Measurements from ENCODE around the gene SCGB1C2. TPM values are rescaled to one million over a fixed set of nuclear protein-coding genes. Genes with fewer than 3 reads are reported as not detected.

The SCGB1C2 gene
- total RNA-seq (2022; extraction: Qiagen RNA extraction), result not detected in 5 replicates

DNA sequence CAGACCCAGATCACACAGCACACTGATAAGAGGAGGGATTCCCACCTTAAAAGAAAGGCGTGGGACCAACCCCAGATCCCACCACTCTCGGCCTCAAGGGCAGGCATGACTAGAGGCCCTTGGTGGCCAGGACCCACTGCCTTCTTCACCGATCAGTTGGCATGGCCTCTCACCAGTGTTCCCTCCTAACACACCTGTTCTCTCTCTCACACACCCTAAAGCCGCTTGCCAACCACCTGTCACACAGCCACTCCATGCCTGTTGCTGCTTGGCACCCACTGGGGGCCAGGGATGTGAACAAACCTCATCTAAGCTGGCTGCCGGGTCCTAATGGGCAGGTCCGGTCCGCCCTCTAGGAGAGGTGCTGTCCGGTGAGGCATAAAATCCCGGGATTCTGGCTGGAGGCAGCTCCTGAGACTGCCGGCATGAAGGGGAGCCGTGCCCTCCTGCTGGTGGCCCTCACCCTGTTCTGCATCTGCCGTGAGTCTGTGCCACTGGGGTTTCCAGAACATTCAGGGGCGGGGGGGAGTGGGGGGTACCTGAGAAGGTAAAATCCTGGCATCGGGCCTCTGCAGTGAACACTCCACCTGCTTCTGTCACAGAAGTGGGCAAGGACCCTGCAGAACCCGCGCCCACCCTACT lies at the start of gene SCGB1C2:
Gene SCGB1C2 (plus strand): TSS at position 404 of the 642 bp plus-strand sequence. CDS start 22 bp downstream, at position 426.

GRCh38 chr17:181245-182049 lies 44.1 kb downstream of the SCGB1C2 start, which contains the start of gene DOC2B:
TSS of gene DOC2B (minus strand) at chr17:181650. CDS start at chr17:181479, 171 bp downstream.

Other genes with a start within 250 kb of the SCGB1C2 start
- gene DOC2B, start 44.1 kb downstream of the SCGB1C2 start, total RNA-seq (2022; extraction: Qiagen RNA extraction), result 1.8 to 2.2 TPM (median 2.1 TPM) in 5 replicates
- 26.5 to 37.9 TPM (median 36.3 TPM) in 5 replicates for gene RPH3AL, start 215.2 kb downstream of the SCGB1C2 start, total RNA-seq (2022; extraction: Qiagen RNA extraction)

Measured in A549 treated with Hydrocortisone at 1 μM for 4 hours (cell line).